Fibroblast of skin of scalp (primary cell): ENCODE results near the gene SAMD5.

ENCODE experiments used
- DNase-seq: peaks from one replicate; pipeline ENCODE4 v3.0.0-alpha.2; 2013

Gene SAMD5

GRCh38 chr6:147567141-147567805 is 58.8 kb downstream of the SAMD5 start:
- DNase-seq, result no peak

GRCh38 chr6:147569788-147570187 is 61.3 kb downstream of the SAMD5 start:
- no peak for DNase-seq

DNA sequence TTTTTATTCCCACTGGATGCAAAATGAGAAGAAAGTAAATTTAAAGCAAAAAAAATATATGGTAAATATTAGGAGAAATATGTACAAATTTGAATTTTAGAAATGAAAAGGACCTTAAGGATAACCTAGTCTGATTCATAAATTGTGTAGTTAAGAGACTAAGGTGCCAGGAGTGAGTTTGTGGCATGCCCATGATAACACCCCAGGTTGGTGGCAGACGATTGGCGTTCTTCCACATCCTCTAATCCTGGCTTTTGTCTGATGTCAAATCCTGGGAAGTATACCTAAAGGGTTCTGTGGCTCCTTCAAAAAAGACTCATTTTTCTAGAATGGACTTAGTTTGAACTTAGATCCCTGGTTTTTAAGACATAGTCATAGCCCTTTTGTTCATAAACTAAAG is 62.2 kb downstream of the SAMD5 start:
- no peak for DNase-seq

- DNase-seq, result no peak
These were observed 69.0 kb downstream of the SAMD5 start for GRCh38 chr6:147577488-147577887.

GRCh38 chr6:147578159-147578558 is 69.7 kb downstream of the SAMD5 start:
- DNase-seq, result no peak

DNA sequence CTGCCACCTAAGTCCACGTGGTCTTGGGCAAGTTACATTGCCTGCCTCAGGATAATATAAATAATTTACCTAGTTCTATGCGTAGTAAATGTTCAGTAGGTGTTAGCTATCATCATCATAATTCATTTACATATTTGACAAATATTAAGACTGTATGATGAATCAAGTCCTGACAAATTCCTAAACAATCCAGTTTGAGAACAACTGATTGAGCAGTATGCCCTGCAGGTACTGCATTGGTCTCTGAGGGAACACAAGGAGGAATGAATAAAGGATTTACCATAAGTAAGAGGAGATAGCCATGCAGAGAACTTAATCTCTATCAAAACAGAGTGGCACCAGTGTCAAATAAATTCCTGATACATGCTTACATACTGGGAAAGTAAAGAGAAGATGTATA is 70.4 kb downstream of the SAMD5 start:
- DNase-seq, result no peak

GRCh38 chr6:147579667-147580066 is 71.2 kb downstream of the SAMD5 start:
- peak; percentile 12 for DNase-seq

DNA sequence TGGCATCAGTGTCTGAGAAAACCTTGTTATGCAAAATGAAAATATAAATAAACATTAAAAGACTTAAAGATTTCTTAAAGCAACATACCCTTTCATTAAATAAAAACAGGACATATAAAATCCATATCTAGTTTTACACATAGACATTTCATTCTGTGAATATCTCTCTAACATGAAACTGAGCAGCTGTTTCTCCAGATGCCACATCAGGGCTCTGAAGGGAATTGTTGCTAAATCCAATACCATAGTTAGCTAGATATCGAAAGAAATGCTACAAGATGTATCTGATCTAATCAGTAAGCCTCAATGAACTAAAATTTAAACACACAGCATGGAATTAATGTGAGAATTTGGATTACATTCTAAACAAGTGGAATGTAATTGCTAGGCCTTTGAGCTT is 74.5 kb downstream of the SAMD5 start:
- no peak for DNase-seq

GRCh38 chr6:147585256-147585655 is 76.8 kb downstream of the SAMD5 start:
- no peak for DNase-seq

DNA sequence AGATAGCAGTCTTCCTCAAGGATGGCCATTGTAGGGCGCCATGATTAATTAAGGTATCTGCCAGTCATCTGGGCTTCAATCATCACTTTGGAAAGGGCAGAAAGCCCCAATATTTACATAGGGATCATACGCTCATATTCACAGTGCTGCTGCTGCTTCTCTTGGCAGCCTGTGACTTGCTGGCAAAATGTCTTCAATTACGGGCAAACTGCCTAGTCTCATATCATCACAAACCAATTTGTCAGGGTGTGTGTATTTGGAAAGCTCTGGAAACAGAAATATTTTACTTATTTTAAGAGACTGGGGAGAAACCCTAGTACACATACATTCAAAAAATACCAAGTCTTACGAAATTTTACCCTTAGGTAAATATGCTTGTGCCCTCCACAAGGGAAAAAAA is 77.6 kb downstream of the SAMD5 start:
- peak; percentile 58 for DNase-seq

- no peak for DNase-seq
These were observed 79.4 kb downstream of the SAMD5 start for GRCh38 chr6:147587907-147588306.

DNA sequence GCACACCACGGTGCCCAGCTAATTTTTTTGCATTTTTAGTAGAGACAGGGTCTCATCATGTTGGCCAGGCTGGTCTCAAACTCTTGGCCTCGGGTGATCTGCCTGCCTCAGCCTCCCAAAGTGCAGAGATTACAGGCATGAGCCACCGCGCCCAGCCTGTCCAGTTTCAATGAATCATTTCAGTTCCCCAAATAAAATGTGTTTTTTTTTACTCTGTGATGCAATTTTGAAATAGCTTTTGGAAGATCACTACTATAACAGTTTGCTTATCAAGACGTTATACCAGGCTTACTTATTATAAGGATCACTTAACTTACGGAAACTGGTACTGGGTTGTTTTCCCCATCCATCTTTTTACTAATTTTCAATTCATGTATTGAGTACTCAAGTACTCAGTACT is 80.0 kb downstream of the SAMD5 start:
- no peak for DNase-seq

GRCh38 chr6:147589739-147590250 is 81.3 kb downstream of the SAMD5 start:
- no peak for DNase-seq

GRCh38 chr6:147595961-147596360 is 87.5 kb downstream of the SAMD5 start:
- no peak for DNase-seq

DNA sequence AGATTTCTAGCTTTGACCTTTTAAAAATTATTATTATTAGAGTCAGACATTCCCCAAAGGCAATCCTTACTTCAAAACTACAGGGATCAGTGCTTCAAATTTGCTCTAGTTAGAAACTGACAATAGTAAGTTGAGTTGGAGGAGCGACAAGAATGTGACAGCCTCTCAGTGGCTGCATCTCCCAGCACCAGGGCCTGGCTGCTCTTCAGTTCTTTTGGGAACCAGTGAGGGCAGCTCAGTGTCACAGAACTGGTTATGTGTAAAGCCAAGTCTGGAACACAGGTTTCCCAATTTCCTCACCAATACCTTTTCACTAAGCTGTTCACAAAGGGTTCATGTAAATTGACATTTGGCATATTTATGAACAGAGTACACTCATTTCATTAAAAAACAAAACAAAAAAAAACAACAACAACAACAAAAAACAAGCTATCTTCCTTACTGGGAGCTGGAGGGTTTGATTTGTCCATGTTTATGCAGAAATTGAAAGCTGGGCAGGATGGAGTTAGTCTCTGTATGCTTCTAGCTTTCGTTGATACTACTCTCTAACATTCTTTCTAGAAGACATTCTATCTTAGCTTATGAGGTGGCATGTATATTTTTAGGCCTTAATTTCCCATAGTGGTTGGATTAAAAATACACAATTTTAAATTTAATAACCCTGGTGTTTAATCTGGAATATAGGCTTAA is 95.0 kb downstream of the SAMD5 start:
- DNase-seq, result no peak

DNA sequence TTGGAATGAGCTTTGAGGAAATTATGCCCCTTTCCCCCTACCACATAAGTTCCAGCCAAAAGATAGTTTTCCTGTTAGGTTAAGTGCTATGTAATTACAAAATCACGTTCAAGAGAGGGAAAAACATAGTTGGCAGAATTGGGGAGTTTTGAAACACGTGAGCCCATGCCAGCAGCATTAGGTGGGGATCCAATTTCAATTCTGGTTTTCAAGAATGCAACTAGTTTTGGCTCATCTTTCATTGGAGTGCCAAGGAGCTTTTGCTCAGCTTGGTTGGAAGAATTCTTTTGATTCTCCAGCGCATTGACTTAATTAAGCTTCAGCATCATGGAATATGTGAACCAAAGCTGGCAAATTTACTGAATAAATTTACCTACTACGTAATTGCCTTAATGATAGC is 95.9 kb downstream of the SAMD5 start:
- no peak for DNase-seq

GRCh38 chr6:147611992-147612391 is 103.5 kb downstream of the SAMD5 start:
- DNase-seq, result no peak

- DNase-seq, result peak; percentile 22
These were observed 106.0 kb downstream of the SAMD5 start for GRCh38 chr6:147614501-147614900.

GRCh38 chr6:147615659-147616456 is 107.4 kb downstream of the SAMD5 start:
- DNase-seq, result peak; percentile 25

DNA sequence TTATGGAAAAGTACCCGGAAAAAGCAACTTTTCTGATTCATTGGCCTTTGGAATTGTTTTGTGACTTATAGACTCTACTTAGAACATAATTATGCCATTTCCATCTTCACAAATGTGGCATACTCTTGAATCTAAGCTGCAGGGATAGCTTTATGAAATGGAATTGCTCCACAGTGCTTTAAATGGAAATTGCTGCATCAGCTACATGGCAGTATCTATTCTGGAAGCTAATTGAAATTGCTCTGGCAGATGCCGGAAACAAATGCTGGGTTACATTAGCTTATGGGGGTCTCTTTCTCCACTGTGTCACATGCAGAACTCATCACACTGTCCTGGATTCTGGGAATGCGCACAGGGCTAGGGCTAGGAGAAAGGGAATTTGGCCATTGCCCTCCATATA is 108.9 kb downstream of the SAMD5 start:
- no peak for DNase-seq

DNA sequence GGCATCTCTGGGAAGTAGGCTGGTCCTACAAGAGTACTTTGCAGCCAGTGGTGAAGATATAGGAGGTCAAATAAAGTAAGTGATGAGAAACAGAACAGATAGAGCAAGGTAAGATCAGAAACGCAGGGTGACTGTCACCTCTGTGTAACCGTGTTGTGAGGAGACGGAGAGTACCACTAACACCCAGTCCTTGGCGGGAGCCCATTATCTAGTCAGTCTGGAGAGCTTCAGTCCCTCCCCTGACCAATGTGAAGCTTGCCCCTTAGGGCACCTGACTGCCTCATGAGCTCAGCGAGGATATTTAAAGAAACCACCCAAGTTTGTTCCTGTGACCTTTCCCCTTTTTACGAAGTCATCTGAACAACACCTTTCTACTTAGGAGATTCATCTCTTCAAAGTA is 110.0 kb downstream of the SAMD5 start:
- DNase-seq, result no peak

- DNase-seq, result no peak
These were observed 110.4 kb downstream of the SAMD5 start for GRCh38 chr6:147618927-147619326.
